Astrocyte of the cerebellum (primary cell): ENCODE measurements around the gene IGFBP7.

Experiments used
- DNase-seq: peaks from one replicate; pipeline ENCODE4 v3.0.0-alpha.2; 2011; ENCODE audit warnings: low read depth
- H3K4me3 ChIP-seq: 2 replicates; pipeline ENCODE4 v1.5.1; 2011; ENCODE audit warnings: mild to moderate bottlenecking, low read depth, low read length, moderate library complexity
- in situ Hi-C: cut with HindIII; loops from 2 replicates; pipeline ENCODE4 v1.10.0; 2017; ENCODE audit warnings: low sequenced_read_pairs
- TF ChIP-seq, protein P1 (sequence below): IDR thresholded peaks from 2 replicates; pipeline ENCODE4 v1.5.1; 2012; ENCODE audit warnings: low read length, low read depth, moderate library complexity, mild to moderate bottlenecking; ENCODE audit errors: missing control alignments

Gene IGFBP7

DNA sequence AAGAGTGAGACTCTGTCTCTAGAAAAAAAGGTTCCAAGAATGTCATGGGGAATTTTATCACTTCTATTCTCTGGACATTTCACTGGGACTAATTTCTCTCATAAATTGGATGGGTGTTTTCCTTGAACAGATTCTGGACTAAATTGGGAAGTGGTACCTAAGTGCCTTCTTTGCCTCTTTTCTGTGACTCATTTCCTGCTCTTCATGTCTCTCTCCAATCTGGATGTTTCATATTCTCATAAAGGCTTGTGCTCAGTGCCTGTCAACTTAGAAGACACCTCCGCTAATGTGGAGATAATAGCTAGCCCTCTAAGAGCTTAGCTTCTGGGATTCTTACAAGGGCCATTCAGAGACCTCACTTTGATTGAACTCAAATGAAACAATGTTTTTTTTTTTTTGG, 38.0 kb upstream of the IGFBP7 start:
- no peak for DNase-seq
- in situ Hi-C loops: no loop called here
- no peak overlapping the region for H3K4me3 ChIP-seq
- TF ChIP-seq, protein P1, sequence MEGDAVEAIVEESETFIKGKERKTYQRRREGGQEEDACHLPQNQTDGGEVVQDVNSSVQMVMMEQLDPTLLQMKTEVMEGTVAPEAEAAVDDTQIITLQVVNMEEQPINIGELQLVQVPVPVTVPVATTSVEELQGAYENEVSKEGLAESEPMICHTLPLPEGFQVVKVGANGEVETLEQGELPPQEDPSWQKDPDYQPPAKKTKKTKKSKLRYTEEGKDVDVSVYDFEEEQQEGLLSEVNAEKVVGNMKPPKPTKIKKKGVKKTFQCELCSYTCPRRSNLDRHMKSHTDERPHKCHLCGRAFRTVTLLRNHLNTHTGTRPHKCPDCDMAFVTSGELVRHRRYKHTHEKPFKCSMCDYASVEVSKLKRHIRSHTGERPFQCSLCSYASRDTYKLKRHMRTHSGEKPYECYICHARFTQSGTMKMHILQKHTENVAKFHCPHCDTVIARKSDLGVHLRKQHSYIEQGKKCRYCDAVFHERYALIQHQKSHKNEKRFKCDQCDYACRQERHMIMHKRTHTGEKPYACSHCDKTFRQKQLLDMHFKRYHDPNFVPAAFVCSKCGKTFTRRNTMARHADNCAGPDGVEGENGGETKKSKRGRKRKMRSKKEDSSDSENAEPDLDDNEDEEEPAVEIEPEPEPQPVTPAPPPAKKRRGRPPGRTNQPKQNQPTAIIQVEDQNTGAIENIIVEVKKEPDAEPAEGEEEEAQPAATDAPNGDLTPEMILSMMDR: no peak

DNA sequence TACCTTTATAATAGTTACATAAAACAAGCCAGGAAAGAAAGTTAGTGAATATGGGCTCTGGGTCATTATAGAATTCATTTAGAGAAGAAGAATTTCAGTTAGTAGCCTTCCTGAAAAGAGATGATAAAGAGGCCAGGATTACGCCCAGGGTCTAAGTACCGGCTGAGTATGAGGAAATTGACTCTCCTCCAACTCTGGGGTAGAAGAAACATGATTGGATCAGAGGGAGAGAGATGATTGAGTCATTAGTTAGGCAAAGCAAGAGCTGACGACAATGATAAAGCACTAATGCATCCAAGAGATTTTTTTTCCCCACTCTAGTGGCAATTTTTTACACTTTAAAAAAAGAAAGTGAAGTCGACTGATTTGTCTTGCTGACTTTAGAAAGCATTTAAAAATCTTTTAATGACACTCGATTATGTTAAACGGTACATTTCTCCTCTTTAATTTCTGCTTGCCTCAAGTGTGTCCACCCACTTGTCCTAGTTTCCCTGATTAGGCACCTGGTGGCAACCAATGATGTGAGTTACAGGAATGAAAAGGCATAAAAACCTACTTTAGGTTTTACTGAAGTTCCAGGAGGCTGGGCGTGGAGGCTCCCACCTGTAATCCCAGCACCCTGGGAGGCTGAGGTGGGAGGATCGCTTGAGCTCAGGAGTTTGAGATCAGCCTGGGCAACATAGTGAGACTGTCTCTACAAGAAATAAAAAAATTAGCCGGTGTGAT, 37.3 kb upstream of the IGFBP7 start:
- in situ Hi-C loops: no loop called here
- H3K4me3 ChIP-seq: no peak overlapping the region
- TF ChIP-seq, protein P1: no peak
- DNase-seq: no peak

DNA sequence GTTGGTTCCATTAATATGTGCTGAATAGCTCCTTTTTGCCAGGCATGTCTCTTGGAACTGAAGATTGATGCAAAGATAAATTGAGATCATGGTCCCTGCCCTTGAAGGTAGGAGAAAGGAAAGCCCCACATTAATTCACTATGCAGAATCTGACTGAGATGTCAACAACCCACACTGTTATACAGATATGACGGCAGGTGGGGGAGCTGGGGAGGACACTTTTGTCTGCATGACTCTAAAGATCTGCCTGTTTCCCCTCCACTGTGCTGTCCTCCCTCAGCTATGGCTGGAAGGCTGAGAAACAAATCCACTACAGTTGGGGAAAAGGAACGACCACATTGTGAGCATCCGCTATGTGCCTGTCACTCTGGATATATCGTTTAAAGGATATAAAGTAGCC, 36.3 kb upstream of the IGFBP7 start:
- in situ Hi-C loops: no loop called here
- DNase-seq: no peak
- H3K4me3 ChIP-seq: no peak overlapping the region
- TF ChIP-seq, protein P1: no peak

DNA sequence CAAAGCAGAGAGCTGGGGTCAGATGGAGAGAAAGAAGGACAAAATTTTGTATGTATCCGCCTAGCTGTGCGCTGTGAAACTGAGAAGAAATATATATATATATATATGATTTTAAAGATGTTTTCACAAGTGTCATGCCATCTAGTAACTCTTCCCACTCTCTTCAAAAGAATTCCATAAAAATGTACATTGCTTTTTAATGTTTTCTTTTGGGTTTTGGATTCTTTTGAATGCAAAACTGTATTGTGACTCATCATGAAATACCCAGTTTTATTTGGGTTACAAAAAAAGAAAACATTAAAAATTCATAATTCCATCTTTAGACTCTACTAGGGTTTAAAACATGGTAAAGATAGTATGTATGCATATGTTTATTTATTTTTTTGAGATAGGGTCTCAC, 34.3 kb upstream of the IGFBP7 start:
- TF ChIP-seq, protein P1: no peak
- no peak for DNase-seq
- in situ Hi-C loops: no loop called here

DNA sequence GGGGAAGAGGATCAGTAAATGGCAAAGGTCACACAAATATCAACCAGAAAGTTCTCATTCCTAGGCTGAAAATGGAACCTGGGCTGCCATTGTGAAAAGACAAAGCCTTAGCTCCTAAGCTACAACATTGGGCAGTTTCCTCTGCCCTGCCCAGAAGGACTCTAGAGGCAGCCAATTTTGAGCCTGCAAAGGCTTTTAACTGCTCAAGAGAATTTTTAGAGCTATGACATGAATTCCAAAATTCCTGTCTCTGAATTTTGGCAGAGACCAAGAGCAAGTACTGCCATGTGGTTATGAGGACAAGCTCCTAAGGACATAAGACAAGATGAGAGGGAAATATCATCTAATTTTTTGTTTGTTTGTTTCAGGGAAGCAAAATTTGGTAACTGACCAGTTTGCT, 29.6 kb upstream of the IGFBP7 start:
- in situ Hi-C loops: no loop called here
- no peak for DNase-seq
- no peak overlapping the region for H3K4me3 ChIP-seq
- TF ChIP-seq, protein P1: no peak

More for the DNA sequence above, 34.3 kb upstream of the IGFBP7 start:
- no peak overlapping the region for H3K4me3 ChIP-seq

DNA sequence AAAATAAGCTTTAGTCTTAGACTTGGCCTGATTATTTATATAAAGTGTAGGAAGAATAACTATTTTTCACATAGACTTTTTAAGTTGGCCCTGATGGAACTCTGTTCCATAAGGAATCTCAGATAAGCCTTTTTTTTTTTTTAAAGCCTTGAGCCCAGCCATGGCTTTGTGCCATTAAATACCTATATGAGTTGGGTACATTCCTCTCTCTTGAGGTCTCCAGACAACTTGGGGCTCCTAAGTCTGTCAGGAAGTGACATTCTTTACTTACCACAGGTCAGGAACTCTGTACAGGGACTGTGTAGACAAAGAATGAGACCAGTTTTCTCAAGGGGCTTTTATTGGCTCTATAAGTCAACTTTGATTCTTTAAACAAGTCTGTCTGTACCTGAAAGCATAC, 27.1 kb upstream of the IGFBP7 start:
- TF ChIP-seq, protein P1: no peak
- no peak overlapping the region for H3K4me3 ChIP-seq
- no peak for DNase-seq
- in situ Hi-C loops: no loop called here
